Omental fat pad (tissue), 4 donors: Measurements from ENCODE around the gene PTPRG. TPM values are rescaled to one million over a fixed set of nuclear protein-coding genes. Genes with fewer than 3 reads are reported as not detected.

Experiments
- ATAC-seq: fragments of 150-250 bp; one replicate; pipeline ENCODE4 v1.9.1; 2016; ENCODE audit warnings: mild to moderate bottlenecking, moderate library complexity; ENCODE audit not compliant: low FRiP score
- DNase-seq: peaks from one replicate; pipeline ENCODE4 v3.0.0-alpha.2; 2019; ENCODE audit warnings: low spot score
- total RNA-seq, 4 donors: library from RNA; depleted of rRNA; stranded (reverse); fragments of >200 nt; gene quantifications; one replicate each; pipeline ENCODE4 v1.1.0, GENCODE V29; 2016
- TF ChIP-seq, protein P1 (sequence below), 3 donors: fragments of 450-650 bp; IDR thresholded peaks; one replicate each; pipeline ENCODE4 v1.5.1; 2016 to 2017; ENCODE audit warnings: antibody characterized with exemption in 3 of 3, mild to moderate bottlenecking in 3 of 3, moderate library complexity in 2 of 3

PTPRG gene
- total RNA-seq, 4 donors from 2014 or later: 90.0 to 172 (median 104) TPM

DNA sequence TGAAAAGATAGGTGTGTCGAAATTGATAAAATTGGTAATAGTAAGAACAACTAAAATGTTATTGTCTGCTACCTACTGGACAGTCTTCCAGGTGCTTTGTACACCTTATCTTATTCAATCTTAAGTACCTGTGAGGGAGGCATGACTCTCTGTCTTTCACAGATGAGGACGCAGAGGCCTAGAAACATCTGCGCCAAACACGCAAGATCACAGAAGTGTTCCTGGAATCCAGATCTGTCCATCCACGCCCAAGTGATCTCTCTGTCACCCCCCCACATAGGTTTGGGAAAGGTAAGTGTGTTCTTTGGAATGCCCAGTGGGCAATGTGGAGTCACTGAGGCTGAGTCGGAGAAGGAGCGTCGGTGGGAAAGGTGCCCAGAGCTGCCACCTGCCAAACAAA is 34.4 kb upstream of the PTPRG start:
- DNase-seq (no peak), ATAC-seq (no peak)
- TF ChIP-seq, protein P1, sequence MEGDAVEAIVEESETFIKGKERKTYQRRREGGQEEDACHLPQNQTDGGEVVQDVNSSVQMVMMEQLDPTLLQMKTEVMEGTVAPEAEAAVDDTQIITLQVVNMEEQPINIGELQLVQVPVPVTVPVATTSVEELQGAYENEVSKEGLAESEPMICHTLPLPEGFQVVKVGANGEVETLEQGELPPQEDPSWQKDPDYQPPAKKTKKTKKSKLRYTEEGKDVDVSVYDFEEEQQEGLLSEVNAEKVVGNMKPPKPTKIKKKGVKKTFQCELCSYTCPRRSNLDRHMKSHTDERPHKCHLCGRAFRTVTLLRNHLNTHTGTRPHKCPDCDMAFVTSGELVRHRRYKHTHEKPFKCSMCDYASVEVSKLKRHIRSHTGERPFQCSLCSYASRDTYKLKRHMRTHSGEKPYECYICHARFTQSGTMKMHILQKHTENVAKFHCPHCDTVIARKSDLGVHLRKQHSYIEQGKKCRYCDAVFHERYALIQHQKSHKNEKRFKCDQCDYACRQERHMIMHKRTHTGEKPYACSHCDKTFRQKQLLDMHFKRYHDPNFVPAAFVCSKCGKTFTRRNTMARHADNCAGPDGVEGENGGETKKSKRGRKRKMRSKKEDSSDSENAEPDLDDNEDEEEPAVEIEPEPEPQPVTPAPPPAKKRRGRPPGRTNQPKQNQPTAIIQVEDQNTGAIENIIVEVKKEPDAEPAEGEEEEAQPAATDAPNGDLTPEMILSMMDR (IDR thresholded peaks at IDR 0.05): no peak

DNA sequence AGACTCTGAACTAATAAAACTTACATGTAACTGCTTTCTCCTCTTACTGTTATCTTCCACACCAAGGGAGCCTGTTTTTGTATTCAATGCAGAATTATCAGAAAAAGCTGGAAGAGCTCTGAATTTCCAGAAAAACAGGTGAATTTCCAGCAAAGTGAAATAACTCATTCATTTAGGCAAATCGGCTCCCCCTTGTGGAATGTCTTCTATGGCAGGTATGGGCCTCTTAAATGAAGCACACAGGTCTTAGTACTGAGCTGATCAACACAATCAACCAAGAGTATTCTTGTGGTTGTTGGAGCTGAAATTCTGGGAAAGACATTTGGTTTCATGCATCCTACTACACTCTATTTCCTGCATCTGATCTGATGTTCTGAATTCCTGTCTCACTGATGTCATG is 31.0 kb upstream of the PTPRG start:
- TF ChIP-seq, protein P1 (IDR thresholded peaks at IDR 0.05): no peak
- ATAC-seq: no peak
- no peak for DNase-seq

DNA sequence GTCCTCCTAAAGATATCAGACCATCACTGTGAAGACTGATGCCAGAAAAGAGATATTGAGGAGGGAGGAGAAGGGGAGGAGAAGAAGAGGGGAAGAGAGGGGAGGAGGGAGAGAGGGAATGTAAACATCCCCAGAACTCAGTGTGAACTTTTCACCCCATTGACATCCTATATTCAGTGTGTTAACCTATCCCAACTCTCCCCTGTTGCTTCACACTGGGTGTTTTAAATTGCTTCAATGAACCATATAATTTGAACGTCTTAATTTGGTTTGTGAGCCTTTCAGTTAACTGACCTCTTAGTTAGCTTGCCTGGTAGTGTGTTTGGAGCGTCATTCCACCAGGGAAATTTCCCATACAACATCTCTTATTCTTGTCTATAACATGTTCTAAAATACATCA is 29.8 kb upstream of the PTPRG start:
- ATAC-seq: no peak
- DNase-seq: no peak
- TF ChIP-seq, protein P1 (IDR thresholded peaks at IDR 0.05): no peak

DNA sequence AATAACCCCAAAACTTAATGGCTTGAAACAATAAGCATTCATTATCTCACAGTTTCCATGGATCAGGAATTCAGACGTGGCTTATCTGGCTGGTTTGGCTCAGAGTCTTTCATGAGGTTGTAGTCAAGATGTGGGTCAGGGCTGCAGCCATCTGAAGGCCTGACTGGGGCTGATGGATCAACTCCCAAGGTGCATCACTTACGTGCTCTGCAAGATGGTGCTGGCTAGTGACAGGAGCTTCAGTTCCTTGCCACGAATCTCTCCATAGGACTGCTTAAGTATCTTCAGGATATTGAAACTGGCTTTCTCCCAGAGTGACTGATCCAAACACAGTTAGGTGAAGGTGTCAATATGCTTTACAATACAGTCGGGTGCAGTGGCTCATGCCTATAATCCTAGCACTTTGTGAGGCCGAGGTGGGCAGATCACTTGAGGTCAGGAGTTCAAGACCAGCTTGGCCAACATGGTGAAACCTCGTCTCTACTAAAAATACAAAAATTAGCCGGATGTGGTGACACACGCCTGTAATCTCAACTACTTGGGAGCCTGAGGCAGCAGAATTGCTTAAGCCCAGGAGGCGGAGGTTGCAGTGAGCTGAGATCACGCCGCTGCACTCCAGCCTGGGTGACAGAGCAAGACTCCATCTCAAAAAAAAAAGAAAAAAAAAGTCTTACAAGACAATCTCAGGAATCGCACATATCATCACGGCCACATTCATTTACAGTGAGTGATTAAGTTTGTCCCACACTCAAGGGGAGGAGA is 28.5 kb upstream of the PTPRG start:
- ATAC-seq: no peak
- DNase-seq: no peak
- TF ChIP-seq, protein P1 (IDR thresholded peaks at IDR 0.05): no peak

DNA sequence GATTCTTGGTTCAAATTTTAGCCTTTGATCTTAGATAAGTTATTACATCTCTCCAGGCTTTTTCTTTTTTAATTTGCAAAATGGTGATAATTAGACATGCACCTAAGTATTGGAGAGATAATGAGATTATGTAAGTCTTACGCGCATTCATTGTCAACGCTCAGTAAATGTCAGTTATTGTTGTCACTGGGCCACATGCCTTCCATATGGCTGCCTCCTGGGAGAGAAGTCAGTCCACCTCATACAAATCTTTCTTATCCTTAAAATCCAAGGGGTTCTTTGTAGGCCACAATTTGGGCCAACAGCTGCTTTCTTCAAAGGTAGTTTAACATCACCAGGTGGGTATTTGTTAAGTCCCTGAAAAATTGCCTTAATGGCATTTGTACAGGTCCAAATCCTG is 25.5 kb upstream of the PTPRG start:
- TF ChIP-seq, protein P1 (IDR thresholded peaks at IDR 0.05): no peak
- no peak for DNase-seq
- no peak for ATAC-seq

DNA sequence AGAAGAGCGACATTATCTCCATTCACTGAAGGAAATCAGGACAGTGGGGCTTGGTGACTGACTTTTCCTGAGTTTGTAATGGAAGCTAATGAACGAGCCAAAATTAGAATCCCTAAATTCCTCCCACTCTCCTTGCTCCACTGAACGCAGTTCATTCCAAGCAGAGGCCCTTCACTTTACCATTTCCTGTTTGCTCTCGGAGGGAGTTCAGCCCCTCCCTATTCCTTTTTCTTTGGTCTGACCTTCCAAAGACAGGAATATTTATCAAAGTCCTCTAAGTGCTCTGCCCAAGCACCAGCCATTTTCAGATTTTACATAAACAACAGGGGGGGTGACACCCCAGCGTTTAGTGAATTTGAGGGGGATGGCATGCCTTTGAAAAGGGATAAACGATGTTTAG is 24.0 kb upstream of the PTPRG start:
- no peak for DNase-seq
- TF ChIP-seq, protein P1 (IDR thresholded peaks at IDR 0.05): no peak
- ATAC-seq: no peak

DNA sequence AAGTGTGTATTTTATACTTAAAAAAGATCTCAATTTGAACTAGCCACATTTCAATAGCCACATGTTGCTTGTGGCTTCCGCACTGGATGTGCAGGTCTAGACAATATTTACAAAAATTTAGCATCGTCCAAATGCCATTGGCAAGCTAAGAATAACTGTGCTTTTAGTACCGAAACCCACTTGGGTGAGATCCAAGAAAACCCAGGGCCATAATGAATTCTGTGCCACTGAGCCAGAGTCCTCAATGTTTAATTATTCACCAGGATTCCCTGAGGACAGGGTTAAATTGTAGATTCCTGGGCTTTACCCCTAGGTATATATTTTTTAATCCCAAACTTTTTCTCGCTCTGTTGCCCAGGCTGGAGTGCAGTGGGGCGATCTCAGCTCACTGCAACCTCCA is 22.9 kb upstream of the PTPRG start:
- ATAC-seq (no peak), DNase-seq (no peak)
- TF ChIP-seq, protein P1 (IDR thresholded peaks at IDR 0.05): no peak
